GM18499 (cell line): ENCODE results near the gene FCRL1.

Source experiments
- ATAC-seq: cut with Tn5 transposase; IDR thresholded peaks from one replicate; pipeline ENCODE4 v1.9.1; 2021; ENCODE audit warnings: moderate number of reproducible peaks; ENCODE audit not compliant: insufficient read depth, unreplicated experiment

The FCRL1 gene

DNA sequence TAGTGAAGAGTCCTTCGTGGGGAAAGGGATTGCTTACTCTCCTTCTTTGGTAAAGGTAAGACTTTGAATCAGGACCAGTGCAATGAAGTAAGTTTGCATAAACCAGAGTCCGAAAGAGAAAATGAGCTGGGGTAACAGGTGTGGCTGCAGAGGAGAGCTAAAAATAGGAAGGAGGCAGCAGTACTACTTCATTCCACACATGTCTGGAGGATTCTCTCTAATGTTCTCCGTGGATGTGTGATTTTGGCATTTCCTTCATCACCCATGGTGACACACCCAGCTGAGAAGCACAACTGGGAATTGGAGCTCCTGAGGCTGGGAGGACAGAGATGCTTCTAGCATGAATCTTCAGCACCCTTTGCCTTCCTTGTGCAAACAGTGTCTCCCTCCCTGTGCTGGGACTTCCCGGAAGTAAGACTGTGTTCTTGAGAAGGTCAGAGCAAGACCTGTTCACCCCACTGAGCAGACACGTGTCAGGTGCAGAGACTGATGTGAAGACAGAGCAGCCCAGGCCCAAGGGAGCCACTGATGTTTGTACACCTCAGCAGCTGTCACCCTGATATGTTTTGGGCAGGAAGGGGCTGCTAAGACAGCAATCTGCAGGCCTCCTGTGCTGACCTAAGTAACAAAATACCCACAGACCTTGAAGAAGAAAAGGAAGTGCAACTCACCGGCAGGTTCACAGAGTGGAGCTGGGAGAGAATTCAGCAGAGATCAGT, 13.3 kb downstream of the FCRL1 start:
- ATAC-seq: peak; percentile 77

DNA sequence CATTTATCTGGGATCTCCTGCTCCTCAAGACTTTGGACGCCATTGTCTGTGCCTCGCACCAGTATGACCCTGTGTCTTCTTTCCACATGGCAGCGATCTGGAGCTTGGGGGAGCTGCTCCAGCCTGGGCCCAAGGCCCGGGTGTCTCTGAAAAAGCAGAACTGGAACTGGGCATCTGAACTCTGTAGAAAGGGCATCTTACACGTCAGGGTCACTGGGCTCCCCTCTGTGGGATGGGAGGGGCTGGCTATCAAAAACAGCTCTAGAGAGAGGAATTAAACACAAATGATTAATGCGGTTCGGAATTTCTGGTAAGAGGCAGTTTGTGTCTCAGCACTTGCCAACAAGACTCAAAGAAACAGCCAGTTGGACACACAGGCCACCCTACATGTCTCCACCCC, 16.1 kb downstream of the FCRL1 start:
- no peak for ATAC-seq

DNA sequence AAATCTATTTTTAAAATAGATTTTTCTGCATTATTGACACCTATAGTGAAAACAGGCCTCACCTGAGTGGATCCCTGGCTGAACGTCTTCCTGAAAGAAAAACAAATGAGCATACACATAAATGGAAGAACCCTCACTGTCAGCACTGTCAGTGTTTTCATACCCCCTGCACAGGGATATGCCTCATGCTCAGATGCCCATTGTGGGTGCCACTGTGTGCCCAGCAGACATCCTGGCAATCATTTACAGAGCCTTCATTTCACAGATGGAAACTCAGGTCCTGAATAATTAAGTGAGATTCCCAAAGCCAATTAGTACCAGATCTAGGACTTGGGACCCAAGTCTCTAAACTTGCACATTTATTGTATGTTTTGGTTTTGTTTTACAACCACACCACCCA, 19.9 kb downstream of the FCRL1 start:
- ATAC-seq: no peak

DNA sequence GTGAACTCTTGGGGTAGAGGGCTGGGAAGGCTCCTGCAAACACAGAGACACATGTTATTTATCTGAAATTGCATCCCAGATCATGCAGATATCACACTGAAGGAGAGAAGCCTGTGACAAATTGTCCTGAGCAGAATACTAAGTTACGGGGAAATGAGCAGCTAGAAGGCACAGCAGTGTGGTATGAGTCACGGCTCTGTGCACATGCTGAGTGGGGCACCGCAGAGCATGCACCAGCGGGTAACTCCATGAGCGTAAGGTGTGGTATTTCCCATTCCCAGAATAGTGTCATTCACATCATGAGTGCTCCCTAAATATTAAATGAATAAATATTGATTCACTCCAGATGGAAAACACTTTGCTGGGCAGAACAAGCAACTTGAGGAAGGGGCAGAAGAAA, 21.7 kb downstream of the FCRL1 start:
- no peak for ATAC-seq

DNA sequence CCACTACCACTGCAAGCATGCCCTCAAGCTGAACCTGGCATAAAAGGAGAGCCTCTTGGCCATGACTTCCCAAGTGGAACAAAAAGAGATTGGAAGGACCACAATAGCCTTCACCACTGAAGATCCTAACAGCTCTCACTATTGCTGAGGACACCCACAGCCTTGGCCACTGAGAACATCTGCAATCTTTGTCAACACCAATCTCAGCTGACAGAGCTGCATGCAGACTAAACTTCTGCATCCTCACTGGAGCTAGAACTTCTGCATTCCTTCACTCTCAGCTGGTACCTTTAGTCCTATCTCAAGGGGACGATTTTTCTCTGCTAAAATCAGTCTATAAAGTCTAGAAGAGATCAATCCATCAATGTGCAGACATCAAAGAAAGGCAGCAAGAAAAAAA, 34.7 kb downstream of the FCRL1 start:
- no peak for ATAC-seq

DNA sequence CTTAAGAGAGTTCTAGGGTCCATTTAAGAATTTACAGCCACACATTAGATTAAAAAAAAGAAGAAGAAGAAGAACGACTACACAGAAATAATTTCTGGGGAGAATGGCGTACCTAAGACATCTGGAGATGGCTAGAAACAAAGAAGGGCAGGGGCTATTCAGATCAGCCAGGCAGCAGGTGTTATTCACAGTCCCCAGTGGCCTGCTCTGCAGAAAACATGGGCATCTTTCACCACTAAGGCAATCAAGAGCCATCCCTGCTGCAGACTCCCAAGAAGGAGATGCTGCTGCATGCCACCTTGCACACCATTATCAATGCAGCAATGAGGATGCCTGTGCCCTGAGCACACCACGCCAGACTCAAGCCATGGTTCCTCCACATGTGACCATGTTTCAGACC, 35.1 kb downstream of the FCRL1 start:
- ATAC-seq: no peak

DNA sequence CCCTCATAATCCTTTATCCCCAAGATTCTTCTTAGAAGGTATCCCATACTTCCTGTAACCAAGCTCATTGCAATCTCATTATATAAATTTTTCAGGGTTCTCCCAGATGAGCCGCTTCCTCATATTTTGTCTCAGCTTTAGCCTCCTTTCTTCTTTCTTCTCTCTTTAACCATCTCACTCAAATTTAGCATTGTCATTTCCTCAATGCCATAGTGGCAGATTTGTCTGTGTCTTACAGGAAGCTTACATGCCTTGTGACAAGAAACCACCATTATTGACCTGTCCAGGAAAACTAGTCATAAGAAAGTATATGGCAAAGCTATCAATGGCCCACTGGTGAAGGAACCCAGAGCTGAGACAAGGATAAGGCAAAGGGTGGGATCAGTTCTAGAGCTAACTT, 37.0 kb downstream of the FCRL1 start:
- no peak for ATAC-seq

DNA sequence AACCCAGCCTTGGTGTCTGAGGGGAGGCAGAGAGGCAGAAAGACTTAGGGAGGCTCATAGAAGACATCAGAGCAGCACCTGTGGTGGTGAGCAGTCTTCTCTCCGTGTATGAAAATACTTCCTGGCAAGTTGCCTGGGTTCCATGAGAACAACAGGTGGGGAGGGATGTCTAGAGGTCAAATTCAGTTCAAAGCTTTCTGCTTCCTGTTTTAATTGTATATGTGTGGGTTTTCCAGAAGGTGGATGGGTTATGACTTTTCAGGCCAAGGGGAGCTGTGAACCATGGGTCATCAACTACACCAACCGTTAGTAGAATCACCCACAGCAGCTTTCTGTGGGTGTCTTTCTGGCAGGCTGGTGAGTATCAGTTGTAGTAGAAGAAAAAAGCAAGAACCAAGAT, 38.9 kb downstream of the FCRL1 start:
- no peak for ATAC-seq

DNA sequence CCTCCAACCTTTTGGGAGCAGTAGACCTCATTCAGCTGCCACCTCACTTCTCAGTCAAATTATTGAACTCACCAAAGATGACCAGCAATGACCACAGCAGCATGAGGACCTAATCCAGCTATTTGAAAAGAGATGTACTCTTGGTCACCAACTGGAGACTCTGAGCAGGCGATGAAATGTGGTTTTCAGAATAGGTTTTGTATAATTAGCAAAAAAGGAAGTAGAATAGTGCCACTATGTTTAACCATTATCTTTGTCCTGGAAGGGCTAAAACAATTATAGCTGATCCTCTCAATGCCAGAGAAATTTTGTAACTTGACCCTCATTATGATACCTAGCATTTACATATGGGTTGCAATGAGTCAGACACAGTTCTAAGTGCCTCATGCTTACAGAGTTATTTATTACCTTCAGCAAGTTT, 42.9 kb downstream of the FCRL1 start, which contains the start of gene FCRL2:
Gene FCRL2, minus strand, starts transcription at position 162 of the 421 bp plus-strand sequence. Its CDS starts 59 bp downstream, at position 103.
- ATAC-seq: peak; percentile 53

DNA sequence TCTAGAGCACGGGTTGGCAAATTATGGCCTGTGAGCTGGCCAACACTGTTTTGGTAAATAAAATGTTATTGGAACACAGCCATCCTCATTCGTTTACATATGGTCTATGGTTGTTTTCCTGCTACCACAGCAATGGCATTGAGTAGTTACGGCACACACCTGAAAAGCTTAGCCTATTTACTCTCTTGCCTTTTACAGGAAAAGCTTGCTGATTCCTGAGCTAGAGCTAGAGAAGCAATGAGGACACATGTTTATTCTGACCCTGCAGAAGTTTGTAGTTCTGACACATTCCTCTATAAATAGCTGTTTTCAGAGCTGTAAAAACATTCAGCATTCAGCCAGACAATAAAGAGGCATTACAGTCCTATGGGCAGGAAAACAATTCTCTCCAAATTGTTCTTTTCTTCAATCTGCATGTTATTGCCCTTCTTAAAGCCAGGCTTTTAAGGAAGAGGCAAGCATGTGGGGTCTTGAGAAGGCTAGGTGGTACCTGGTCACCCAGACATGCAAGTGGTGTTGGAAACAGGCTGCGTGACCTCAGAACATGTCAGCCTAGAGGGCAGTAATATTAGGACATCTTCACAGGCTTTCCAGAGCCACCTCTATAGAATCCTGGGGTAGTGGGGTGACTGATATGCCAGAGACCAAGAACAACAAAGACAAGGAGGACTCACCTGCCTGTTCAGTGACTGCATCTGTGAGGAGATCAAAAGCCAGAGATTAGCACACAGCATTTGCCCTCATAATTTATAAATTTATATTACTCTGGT, 44.6 kb downstream of the FCRL1 start:
- ATAC-seq: no peak

DNA sequence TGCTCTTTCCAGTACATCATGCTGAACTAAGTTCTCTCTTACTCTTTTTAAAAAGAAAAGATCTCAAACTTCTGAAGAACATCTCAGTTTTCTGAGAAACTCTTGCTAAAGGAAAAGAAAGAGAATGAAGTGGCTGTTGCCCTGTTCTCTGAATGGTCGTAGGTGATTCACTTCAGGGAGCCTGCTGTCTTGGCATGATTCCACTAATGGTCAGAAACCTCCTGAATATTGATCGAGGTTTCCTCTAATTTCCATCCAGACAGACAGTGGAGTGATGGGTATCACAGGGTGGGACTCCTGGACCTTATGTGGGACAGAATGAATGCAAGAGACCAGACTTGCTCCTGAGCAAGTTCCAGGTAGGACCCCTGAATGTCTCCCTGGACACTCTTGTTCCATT, 45.5 kb downstream of the FCRL1 start:
- ATAC-seq: no peak

DNA sequence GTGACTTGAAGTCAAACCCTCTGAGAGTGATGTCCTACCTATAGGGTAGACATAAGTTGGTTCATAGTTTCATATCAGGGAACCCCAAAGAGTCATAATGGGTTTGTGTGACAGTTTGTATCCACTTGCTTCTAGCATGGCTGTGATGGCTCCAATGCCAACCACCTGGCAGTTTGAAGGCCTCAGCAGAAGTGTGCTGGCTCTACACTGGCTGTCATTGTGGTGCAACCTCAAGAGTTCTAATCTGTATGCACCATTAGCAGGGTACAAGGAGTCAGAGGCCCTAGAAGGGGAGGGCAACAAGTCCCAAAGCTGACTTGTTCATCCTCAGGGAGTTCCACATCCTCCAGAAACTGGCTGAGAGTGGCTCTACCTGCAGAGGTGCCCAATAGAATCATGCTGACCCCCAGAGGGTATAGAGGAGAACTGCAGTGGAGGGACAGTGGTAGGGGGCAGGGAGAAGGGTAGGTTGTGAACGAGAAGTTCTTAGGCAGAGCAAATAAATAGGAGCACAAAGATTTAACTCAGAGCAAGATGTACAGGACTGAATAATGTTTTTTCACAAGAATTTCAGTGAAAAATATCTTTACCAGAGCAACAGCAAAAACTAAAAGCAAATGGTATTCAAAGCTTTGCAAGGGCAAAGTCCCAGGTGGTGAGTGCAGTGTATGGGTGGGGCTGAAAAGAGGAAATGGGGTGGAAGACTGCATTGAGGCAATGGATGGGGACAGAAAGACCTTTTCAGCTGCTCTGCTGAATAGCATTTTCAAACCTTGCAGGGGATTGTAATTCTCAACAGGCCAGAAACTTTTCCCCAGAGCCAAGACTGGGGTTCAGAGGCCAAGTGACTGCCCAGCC, 46.2 kb downstream of the FCRL1 start:
- no peak for ATAC-seq

DNA sequence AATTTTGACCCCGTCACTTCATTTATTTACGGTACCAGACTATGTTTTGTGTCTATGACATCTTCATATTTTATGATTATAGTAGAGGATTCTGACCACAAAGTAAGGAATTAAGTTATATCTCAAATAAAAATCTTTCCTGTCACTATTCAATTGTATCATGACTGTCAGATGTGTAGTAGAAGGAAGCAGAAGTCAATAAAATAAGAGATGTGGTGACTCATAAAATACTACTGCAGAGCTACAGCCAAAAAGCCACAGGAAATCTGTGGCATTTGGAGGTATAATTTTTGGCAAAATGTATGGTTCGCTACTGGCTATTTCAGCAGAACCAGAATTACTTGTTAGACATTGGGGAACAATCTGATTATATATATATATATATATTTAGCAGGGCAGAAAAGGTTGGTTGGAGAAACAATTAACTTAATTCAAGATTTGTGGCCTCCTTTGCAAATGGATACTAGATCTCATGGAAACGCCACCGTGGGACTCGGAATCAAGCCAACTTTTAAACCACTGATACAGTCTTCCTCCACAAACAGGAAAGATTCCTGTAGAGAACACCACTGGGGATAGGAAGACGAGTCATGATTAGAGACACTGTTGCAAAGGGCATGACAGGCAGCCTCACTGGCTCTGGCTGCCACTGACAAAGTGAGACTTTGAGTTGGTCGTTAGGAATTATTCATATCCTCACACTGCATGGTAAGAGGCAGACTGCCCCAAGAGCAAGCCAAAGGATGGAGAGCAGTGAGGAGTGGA, 48.1 kb downstream of the FCRL1 start:
- ATAC-seq: no peak

DNA sequence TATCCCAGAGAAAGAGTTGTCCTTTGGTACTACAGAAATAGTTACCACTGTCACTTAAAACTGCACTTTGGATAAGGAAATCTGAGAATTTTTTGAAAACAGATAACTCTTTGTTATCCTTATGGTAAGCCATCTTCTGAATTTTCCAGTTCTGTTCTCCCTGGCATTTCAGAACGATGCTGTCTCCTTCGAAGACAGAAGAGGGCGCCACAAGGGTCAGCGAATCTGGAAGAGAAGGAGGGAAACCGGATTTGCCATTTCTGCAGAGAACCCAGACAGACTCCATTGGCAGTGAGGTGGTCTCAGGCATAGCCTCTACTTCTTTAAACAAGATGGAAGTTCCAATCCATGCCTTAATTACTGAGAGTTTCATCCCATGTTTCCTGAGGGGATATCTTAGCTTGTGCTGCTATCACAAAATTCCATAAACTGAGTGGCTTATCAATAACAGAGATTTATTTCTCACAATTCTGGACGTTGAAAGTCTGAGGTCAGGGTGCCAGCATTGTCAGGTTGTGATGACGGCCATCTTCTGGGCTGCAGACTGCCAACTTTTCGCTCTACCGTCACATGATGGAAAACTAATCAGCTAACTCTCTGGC, 49.4 kb downstream of the FCRL1 start:
- no peak for ATAC-seq

DNA sequence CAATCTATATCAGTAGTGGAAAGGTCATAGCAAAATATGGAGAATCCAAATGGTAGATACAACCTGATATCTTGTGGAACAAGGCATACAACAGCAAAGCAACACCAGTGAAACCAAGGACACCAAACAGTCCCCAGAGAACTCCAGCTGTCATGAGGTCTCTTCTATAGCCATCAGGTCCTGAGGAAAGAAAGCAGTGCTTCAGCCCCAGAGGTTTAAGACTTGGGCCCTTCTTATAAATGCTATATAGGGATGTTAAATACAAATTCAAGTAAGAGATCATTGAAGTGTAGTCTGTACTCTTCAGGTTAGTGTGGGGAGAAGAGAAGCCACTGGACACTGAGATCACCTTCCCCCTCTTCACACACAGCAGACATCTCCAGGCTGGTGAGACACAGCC, 53.1 kb downstream of the FCRL1 start:
- ATAC-seq: no peak

DNA sequence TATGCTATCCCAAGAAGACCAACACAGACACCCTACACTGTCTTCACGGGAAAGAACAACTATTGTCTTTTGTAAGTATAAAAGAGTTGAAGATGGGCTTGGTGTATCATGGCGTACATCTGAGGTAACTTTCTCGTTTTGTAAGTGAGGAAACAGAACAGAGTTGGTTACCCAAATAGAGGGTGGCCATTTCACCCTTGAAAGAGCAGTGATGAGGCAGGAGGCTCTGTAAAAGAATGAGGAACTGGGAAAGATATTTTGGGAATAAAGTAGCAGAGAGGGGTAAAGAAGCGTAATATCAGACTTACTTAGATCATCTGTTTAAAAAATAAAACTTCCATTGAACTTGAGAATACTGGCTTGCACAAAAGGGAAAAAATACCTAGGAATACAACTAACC, 61.9 kb downstream of the FCRL1 start:
- ATAC-seq: no peak

DNA sequence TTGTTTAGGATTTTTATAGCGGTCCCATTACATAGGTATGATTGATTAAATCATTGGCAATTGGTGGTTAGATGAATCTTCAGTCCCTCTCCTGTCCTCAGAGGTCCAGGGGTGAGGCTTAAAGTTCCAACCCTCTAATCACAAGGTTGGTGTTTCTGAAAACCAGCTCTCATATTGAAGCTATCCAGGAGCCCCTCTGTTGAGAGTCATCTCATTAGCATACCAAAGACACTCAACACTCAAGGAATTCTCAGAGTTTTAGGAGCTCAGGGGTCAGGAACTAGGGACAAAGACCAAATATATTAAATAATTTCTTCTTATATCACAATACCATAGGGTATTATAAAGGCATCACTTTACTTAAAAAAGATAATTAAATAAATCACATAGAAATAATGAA, 66.3 kb downstream of the FCRL1 start:
- no peak for ATAC-seq

DNA sequence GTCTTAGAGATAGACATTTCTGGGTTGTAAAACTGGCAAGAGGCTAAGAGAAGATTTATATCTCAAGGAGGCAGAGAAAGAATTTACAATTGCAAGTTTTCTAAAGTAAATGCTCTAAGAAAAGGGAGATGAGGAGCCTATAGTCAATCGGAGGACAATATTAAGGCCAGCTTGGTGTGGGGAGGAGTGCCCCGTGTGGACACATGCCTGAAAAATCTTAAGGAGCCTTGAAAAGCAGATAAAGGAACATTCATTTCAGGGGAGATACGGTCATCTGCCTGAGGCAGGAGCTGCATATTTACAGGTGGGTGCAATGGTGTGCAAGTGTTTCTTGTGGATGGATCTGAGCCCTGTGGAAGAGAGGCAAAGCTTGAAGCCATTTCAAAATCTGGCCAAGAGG, 68.6 kb downstream of the FCRL1 start:
- no peak for ATAC-seq

DNA sequence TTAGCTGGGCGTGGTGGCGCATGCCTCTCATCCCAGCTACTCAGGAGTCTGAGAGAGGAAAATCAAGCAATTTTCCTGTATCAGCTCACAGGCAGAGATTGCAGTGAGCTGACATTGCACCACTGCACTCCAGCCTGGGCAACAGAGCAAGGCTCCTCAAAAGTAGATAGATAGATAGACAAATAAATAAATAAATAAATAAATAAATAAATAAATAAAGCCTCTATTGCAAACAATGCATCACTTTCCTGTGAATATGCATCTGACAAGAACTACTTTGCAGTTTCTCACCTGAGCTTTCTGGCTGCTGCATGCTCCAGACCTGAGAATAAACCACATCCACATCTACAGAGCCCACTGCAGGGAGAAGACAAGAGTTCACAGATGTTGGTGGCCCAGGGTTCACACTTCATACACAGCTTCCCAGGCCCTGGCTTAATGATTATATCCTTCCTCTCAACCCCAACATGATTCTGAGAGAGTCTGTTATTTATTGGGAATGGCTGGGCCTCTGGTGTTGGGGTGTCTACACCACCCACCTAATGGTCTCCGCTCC, 71.6 kb downstream of the FCRL1 start:
- no peak for ATAC-seq
